Activated CD8-positive, alpha-beta T cell treated with anti-CD3 and anti-CD28 coated beads, Interleukin-2, amount 10 ng/mL, durations not matched to agents 7 days and 5 days (primary cell): ENCODE measurements around the gene DIP2C. TPM values are rescaled to one million over a fixed set of nuclear protein-coding genes. Genes with fewer than 3 reads are reported as not detected.

Experiments
- ATAC-seq: fragments of 150-1000 bp; cut with Tn5 transposase; one replicate; pipeline ENCODE4 v1.10.0; 2021; ENCODE audit warnings: moderate library complexity
- CTCF ChIA-PET: fragments of 350-600 bp; sonication (Branson Sonifier 250); formaldehyde crosslinking; loops from one replicate; lab custom pipeline; 2021; ENCODE audit warnings: antibody characterized with exemption; lab: Charles Lee
- POLR2A ChIA-PET: fragments of 350-600 bp; sonication (Branson Sonifier 250); formaldehyde crosslinking; loops from one replicate; lab custom pipeline; 2021; ENCODE audit warnings: antibody characterized with exemption; lab: Charles Lee
- DNase-seq: peaks from one replicate; pipeline ENCODE4 v3.0.0-alpha.2; 2020
- H3K27ac Mint-ChIP-seq: one replicate; pipeline ENCODE4 v1.8.0; 2021; ENCODE audit warnings: mild to moderate bottlenecking, mixed read lengths
- H3K27me3 Mint-ChIP-seq: one replicate; pipeline ENCODE4 v1.8.0; 2021; ENCODE audit warnings: low read depth, mixed read lengths
- H3K36me3 Mint-ChIP-seq: one replicate; pipeline ENCODE4 v1.8.0; 2021; ENCODE audit warnings: low read depth, mixed read lengths
- H3K4me1 Mint-ChIP-seq: one replicate; pipeline ENCODE4 v1.8.0; 2021; ENCODE audit warnings: low read depth, mixed read lengths
- H3K4me3 Mint-ChIP-seq: one replicate; pipeline ENCODE4 v1.8.0; 2021; ENCODE audit warnings: mild to moderate bottlenecking, mixed read lengths
- H3K9me3 Mint-ChIP-seq: one replicate; pipeline ENCODE4 v1.8.0; 2022; ENCODE audit warnings: mixed read lengths; ENCODE audit not compliant: insufficient read depth
- total RNA-seq, 2 experiments: library from RNA; stranded (reverse); gene quantifications; one replicate each; pipeline ENCODE4 v1.2.3, GENCODE V29; 2021

The DIP2C gene
- total RNA-seq, 2 experiments from 2014 or later = 0.34 to 0.39 TPM

DNA sequence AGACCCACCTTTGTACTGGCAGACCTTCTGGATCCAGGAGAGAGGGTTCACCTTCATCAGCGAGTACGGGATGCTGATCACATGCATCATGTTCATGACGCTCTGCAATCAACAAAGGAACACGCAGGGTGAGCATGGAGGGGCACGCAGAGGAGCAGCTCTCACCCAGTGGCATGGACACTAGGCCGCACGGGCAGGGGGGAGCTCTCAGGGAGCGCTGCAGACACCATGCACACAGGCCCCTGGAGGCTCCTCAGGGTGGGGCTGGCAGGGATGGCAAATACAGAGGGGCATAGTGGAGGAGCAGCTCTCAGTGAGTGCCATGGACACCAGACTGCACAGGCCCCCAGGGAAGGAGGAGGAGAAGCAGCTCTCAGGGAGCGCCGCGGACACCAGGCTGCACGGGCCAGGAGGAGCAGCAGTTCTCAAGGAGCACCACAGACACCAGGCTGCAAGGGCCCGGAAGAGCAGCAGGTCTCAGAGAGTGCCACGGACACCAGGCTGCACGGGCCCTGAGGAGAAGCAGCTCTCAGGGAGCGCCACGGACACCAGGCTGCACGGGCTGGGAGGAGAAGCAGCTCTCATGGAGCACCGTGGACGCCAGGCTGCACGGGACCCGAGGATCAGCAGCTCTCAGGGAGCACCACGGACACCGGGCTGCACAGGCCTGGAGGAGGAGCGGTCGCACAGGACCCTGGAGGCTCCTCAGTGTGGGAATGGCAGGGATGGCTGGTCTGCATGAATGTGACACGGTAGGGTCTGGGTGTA is 304.7 kb downstream of the DIP2C start:
- peaks cover 6% of the 10 kb centered on the region for H3K27me3 Mint-ChIP-seq
- H3K27ac Mint-ChIP-seq = no peak overlapping the region
- no peaks in the 10 kb centered on the region for H3K9me3 Mint-ChIP-seq
- POLR2A ChIA-PET = no interaction called here
- H3K36me3 Mint-ChIP-seq = peaks cover 4% of the 10 kb centered on the region
- ATAC-seq = no peak
- no peak overlapping the region for H3K4me3 Mint-ChIP-seq
- CTCF ChIA-PET = no interaction called here
- H3K4me1 Mint-ChIP-seq = peaks cover 22% of the 10 kb centered on the region
- DNase-seq = no peak

DNA sequence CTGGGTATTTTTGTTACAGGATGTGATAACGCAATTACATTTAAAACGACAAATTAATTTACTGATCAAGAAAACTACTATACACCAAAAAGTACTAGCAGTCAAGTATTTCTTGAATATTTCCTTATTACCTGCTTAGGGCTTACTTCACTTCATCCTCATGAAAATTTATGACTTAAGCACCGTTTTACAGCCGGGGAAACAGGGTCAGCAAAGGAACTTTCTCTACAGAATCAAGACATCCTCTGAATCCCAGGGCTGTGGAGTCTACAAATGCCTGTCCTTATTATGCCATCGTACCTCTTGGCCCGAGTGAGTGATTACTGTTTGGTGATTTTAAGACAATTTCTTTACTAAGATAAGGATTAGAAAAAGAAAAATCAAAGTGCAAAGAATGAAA is 305.9 kb downstream of the DIP2C start:
- Mint-ChIP-seq H3K4me1 (peaks cover 22% of the 10 kb centered on the region), H3K27me3 (peaks cover 7% of the 10 kb centered on the region), H3K4me3 (no peak overlapping the region), H3K27ac (no peak overlapping the region), H3K9me3 (no peaks in the 10 kb centered on the region), H3K36me3 (peaks cover 4% of the 10 kb centered on the region)
- DNase-seq = no peak
- CTCF ChIA-PET = no interaction called here
- POLR2A ChIA-PET = no interaction called here
- ATAC-seq = no peak

DNA sequence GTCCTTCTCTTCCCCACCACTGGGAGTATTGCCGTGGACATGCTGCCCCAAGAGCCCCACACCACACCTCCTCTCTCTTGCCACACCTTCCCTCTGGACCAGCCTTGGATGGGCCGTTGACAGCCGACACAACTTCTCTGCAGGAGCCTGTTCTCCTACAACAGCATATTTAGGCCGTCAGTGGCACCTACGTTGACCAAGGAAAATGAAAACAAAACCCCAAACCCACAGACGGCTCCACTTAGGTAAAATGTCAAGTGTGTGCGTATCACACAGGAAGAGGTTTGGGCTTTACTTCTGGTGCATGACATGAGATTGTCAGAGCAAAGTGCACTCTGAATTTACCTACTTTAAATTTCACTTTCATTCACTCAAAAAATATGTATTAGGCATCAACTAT is 307.7 kb downstream of the DIP2C start:
- peaks cover 6% of the 10 kb centered on the region for H3K9me3 Mint-ChIP-seq
- ChIA-PET POLR2A (no interaction called here), CTCF (no interaction called here)
- H3K27me3 Mint-ChIP-seq = peaks cover 7% of the 10 kb centered on the region
- DNase-seq (peak; percentile 69), ATAC-seq (peak; percentile 90)
- peaks cover 6% of the 10 kb centered on the region for H3K36me3 Mint-ChIP-seq
- H3K4me1 Mint-ChIP-seq = peaks cover 31% of the 10 kb centered on the region
- peak overlapping the region; percentile 85 for H3K27ac Mint-ChIP-seq
- peak overlapping the region; percentile 56 for H3K4me3 Mint-ChIP-seq

DNA sequence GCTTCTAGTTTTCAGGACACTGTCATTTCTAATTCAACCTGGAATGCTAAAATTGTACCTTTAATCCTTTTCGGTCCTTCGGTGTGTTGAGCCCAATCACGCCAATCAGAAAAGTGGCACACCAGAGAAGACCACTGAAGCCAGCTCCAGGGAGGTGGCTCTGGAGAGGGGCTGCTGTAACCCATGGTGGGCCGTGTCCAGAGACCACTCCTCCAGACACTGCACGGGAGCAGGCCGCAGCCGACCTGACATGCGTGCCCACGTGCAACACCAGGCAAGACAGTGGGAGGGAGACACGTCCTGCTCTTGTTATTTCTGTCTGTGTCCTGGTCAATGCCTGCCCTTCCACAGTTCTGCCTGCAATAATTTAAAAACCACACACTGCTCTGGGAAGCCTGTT is 308.1 kb downstream of the DIP2C start:
- peak overlapping the region; percentile 85 for H3K27ac Mint-ChIP-seq
- peaks cover 34% of the 10 kb centered on the region for H3K4me1 Mint-ChIP-seq
- DNase-seq (no peak), ATAC-seq (no peak)
- ChIA-PET POLR2A (no interaction called here), CTCF (no interaction called here)
- H3K36me3 Mint-ChIP-seq = peaks cover 6% of the 10 kb centered on the region
- H3K9me3 Mint-ChIP-seq = peaks cover 6% of the 10 kb centered on the region
- H3K27me3 Mint-ChIP-seq = peaks cover 7% of the 10 kb centered on the region
- peak overlapping the region; percentile 56 for H3K4me3 Mint-ChIP-seq

DNA sequence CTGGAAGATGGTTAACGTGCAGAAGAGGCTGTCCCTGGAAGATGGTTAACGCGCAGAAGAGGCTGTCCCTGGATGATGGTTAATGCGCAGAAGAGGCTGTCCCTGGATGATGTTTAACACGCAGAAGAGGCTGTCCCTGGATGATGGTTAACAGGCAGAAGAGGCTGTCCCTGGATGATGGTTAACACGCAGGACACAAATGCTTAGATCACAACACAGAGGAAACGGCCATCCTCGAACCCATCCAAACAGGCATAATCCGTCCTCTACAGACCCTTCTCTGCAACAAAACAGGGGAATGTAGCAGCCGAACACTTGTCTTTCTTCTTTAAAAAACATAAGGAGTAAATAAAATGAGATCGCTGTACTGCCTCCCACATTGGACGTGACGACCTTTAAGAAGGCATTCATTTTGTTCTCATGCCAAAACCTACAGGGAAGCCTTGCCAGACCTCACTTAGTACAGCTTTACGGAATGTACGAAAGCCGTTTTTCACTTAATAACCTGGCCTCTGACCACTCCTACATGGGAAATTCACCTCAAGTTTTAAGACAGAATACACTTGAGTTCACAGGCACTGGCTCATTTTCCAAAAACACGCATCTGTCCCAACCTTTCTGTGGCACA is 309.0 kb downstream of the DIP2C start:
- Mint-ChIP-seq H3K9me3 (peaks cover 6% of the 10 kb centered on the region), H3K4me3 (no peak overlapping the region), H3K36me3 (peaks cover 6% of the 10 kb centered on the region), H3K27me3 (peaks cover 7% of the 10 kb centered on the region), H3K4me1 (peaks cover 34% of the 10 kb centered on the region), H3K27ac (no peak overlapping the region)
- ATAC-seq (no peak), DNase-seq (no peak)
- ChIA-PET POLR2A (no interaction called here), CTCF (no interaction called here)

DNA sequence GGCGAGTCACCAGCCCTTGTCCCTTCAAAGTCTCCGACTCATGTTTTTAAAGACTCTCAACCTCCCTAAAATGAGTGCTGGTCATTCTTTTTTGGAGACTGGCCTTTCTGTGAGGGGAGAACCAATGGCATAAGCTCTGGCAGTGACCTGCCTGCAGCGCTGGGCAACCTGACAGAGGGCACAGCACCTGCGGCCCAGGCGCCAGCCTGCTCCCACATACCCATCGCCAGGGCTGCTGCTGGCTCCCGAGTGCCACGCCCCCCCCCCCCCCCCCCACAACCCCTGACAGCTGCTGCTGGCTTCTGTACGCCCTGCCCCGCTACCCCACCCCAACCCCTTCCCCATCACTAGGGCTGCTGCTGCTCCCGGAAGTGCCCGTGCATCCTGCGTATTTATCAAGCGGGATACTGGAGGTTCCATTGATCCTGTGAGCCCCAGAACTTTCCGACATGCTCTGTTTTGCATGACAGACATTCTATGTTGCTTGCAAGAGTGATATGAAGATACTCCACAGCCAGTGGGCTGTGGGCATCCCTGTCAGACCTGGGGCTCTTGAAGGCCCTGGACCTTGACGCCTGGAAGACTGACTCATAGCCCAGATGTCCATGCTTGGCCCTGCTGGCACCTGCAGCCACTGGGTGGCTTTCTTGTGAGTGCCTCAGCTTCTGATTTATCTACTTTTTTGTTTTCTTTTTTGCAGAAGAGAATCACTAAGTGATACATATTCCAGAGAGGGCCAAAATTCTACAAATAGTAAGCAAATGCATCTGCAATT is 310.4 kb downstream of the DIP2C start:
- H3K4me3 Mint-ChIP-seq = no peak overlapping the region
- H3K4me1 Mint-ChIP-seq = peaks cover 34% of the 10 kb centered on the region
- no peak for ATAC-seq
- CTCF ChIA-PET = no interaction called here
- peaks cover 7% of the 10 kb centered on the region for H3K27me3 Mint-ChIP-seq
- no peak overlapping the region for H3K27ac Mint-ChIP-seq
- H3K9me3 Mint-ChIP-seq = peaks cover 6% of the 10 kb centered on the region
- H3K36me3 Mint-ChIP-seq = peaks cover 6% of the 10 kb centered on the region
- POLR2A ChIA-PET = no interaction called here
- no peak for DNase-seq

DNA sequence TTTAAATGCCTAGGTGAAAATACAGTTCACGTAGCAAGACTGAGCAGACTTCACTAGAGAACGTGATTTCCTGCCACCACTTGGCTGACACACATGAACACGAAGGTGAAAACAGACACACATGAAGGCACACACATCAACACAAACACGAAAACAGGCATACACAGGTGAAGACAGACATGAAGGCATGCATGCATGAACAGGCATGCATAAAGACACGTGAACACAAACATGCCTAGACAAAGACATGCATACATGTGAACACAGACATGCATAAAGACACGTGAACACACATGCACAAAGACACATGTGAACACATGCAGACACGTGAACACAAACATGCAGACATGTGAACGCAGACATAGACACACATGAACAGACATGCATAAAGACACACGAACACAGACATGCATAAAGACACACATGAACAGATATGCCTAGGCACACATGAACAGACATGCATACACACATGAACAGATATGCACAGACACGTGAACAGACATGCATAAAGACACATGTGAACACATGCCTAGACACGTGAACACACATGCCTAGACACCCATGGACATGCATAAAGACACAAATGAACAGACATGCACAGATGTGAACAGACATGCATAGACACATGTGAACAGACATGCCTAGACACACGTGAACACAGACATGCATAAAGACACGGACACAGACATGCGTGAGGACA is 311.1 kb downstream of the DIP2C start:
- peaks cover 6% of the 10 kb centered on the region for H3K9me3 Mint-ChIP-seq
- POLR2A ChIA-PET = no interaction called here

DNA sequence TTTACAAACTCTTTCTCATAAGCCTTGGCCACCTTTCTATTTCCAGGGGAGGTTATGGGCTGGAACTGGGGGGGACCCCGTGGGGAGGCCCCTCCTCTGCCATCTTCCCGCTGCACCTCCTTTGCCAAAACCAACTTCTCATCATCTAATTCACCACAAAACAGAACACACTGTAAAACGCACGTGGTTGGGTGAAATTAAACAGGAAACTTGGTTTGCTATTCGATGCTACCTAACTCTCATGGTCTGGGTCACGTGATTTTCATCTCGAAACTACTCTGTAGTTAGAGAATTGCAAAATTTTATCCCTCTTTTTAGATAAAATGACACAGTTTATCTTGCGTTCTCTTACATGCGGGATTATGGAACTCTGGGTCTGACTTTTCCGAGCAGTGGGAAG is 312.2 kb downstream of the DIP2C start:
- Mint-ChIP-seq H3K4me3 (no peak overlapping the region), H3K27me3 (peaks cover 12% of the 10 kb centered on the region), H3K36me3 (peaks cover 6% of the 10 kb centered on the region), H3K4me1 (peaks cover 28% of the 10 kb centered on the region), H3K9me3 (peaks cover 6% of the 10 kb centered on the region), H3K27ac (no peak overlapping the region)
- ATAC-seq = no peak
- POLR2A ChIA-PET = no interaction called here
- CTCF ChIA-PET = no interaction called here
- no peak for DNase-seq

More for the DNA sequence above, 311.1 kb downstream of the DIP2C start:
- CTCF ChIA-PET = no interaction called here
- no peak overlapping the region for H3K4me3 Mint-ChIP-seq
- peaks cover 34% of the 10 kb centered on the region for H3K4me1 Mint-ChIP-seq
- no peak for DNase-seq
- ATAC-seq = no peak
- H3K27ac Mint-ChIP-seq = no peak overlapping the region
- H3K27me3 Mint-ChIP-seq = peaks cover 12% of the 10 kb centered on the region
- peaks cover 6% of the 10 kb centered on the region for H3K36me3 Mint-ChIP-seq

DNA sequence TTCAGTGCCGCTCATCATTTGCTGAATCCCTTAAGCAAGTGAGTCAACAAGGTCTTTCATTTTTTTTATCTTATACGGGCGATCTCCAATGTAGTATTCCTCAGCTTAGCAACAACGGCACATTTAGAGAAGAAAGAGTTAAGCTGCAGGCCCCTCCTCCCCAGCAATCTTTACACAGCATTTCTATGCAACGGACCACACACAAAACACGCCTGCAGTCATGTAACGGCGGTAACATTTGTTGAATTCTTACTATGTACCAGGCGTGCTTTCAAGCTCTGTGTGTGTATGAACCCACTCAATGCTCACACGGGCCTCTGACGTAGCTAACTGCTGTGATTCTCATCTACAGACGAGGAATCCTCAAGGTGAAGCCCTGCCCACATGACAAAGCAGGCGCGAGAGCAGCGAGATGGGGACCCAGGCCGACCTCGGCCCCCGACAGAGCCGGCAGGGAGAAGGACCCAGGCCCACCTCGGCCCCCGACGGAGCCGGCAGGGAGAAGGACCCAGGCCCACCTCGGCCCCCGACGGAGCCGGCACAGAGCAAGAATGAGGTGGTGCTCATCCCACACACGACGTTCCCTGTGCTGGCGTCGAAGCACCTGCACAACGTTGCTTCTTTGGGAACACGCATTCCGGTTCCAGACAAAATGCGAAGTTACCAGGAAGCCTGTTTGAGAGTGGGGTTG is 313.5 kb downstream of the DIP2C start:
- peaks cover 15% of the 10 kb centered on the region for H3K4me1 Mint-ChIP-seq
- peaks cover 12% of the 10 kb centered on the region for H3K27me3 Mint-ChIP-seq
- ChIA-PET CTCF (no interaction called here), POLR2A (no interaction called here)
- H3K4me3 Mint-ChIP-seq = no peak overlapping the region
- DNase-seq = no peak
- no peak overlapping the region for H3K27ac Mint-ChIP-seq
- H3K9me3 Mint-ChIP-seq = peaks cover 6% of the 10 kb centered on the region
- ATAC-seq = no peak
- H3K36me3 Mint-ChIP-seq = peaks cover 2% of the 10 kb centered on the region

DNA sequence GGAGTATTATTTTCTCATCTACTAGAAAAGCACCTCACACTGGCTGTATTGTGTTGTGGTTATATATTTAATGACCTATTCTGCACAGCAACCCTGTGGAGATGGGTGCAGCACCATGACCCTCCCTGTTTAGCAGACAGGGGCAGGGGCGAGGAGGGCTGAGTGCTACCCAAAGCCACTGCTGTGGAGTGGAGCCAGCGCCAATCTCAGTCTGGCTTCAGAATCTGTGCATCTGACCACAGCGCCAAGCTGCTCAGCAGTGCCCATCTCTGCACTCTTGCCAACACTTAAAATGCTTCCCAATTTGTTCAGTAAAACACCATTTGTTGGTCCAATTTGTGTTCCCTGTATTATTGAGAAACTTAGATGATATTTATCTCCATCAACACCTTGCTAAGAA is 315.1 kb downstream of the DIP2C start:
- Mint-ChIP-seq H3K36me3 (peaks cover 2% of the 10 kb centered on the region), H3K27me3 (peaks cover 5% of the 10 kb centered on the region), H3K4me1 (peaks cover 12% of the 10 kb centered on the region), H3K4me3 (no peak overlapping the region), H3K9me3 (peaks cover 6% of the 10 kb centered on the region), H3K27ac (no peak overlapping the region)
- DNase-seq (no peak), ATAC-seq (no peak)
- ChIA-PET POLR2A (no interaction called here), CTCF (no interaction called here)

DNA sequence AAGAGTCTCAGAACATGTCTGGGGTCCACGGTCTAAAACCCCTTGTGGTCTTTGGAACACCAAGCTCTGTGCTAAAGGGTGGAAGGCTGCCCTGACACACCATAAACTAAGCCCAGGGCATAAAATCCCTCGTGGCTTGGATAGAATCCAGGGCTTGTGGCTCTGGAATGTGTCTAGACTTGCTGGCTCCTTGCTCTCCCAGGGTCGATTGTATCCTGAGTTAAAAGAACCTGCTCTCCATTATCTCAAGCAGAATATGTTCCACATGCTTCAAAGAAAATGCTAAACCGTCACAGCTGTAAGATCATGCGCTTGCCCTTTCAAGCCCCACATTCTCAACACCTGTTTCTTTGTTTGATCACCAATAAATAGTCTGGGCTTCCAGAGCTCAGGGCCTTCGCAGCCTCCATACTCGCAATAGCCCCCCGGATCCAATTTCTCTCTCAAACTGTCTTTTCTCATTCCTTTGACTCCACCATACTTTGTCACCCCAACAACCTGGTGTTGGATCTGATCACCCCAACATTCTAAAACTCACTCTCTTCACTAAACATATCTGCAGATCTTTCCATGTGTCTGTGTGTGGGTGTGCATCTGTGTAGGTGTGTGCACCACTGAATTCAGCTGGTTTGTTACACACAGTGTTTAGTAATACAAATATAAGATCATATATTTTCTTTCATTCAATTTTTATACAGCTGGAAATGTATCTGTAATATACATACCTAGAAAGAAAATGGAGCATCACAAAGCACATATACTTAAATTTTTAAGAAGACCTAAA is 315.8 kb downstream of the DIP2C start:
- Mint-ChIP-seq H3K4me1 (peaks cover 12% of the 10 kb centered on the region), H3K4me3 (no peak overlapping the region)

More for the DNA sequence above, 315.8 kb downstream of the DIP2C start:
- DNase-seq (no peak), ATAC-seq (no peak)
- Mint-ChIP-seq H3K27me3 (peaks cover 5% of the 10 kb centered on the region), H3K27ac (no peak overlapping the region), H3K36me3 (peaks cover 2% of the 10 kb centered on the region), H3K9me3 (peaks cover 6% of the 10 kb centered on the region)
- ChIA-PET CTCF (no interaction called here), POLR2A (no interaction called here)
